Trophoblast cell (in vitro differentiated cells and primary cell): Measurements from ENCODE around the gene ZBTB20.

Experiments used
- DNase-seq, 2 donors: peaks; one replicate each; pipeline ENCODE4 v3.0.0-alpha.2; 2016
- H2AFZ ChIP-seq: 2 replicates; pipeline ENCODE4 v1.6.1; 2013; ENCODE audit warnings: low read length, moderate library complexity, mild to moderate bottlenecking; ENCODE audit not compliant: insufficient read depth, poor library complexity
- H2AK5ac ChIP-seq: 2 replicates; pipeline ENCODE4 v1.6.1; 2013; ENCODE audit warnings: mild to moderate bottlenecking, low read length
- H2BK120ac ChIP-seq: 2 replicates; pipeline ENCODE4 v1.6.1; 2013; ENCODE audit warnings: low read length, mild to moderate bottlenecking, moderate library complexity; ENCODE audit not compliant: insufficient read depth, poor library complexity
- H2BK12ac ChIP-seq: 2 replicates; pipeline ENCODE4 v1.6.1; 2013; ENCODE audit warnings: mild to moderate bottlenecking, low read length, moderate library complexity
- H2BK5ac ChIP-seq: 2 replicates; pipeline ENCODE4 v1.6.1; 2013; ENCODE audit warnings: low read length, low read depth, moderate library complexity, mild to moderate bottlenecking; ENCODE audit not compliant: poor library complexity
- H3K14ac ChIP-seq: 2 replicates; pipeline ENCODE4 v1.6.1; 2013; ENCODE audit warnings: mild to moderate bottlenecking, low read length
- H3K18ac ChIP-seq: 2 replicates; pipeline ENCODE4 v1.6.1; 2013; ENCODE audit warnings: mild to moderate bottlenecking, low read length
- H3K23ac ChIP-seq: 2 replicates; pipeline ENCODE4 v1.6.1; 2013; ENCODE audit warnings: low read length
- H3K27ac ChIP-seq: 2 replicates; pipeline ENCODE4 v1.5.1; 2013; ENCODE audit warnings: low read depth, mild to moderate bottlenecking, inconsistent platforms, low read length, moderate library complexity
- H3K27me3 ChIP-seq: 2 replicates; pipeline ENCODE4 v1.6.1; 2013; ENCODE audit warnings: inconsistent platforms, mild to moderate bottlenecking, low read length, moderate library complexity; ENCODE audit not compliant: insufficient read depth
- H3K36me3 ChIP-seq, 2 experiments: 1 replicate in 1 of 2; 2 replicates in 1 of 2; pipeline ENCODE4 v1.6.1; 2013; ENCODE audit warnings: low read length in 2 of 2, mild to moderate bottlenecking in 2 of 2, moderate library complexity in 1 of 2; ENCODE audit not compliant: insufficient read depth in 2 of 2, control insufficient read depth in 1 of 2
- H3K4ac ChIP-seq: 2 replicates; pipeline ENCODE4 v1.6.1; 2013; ENCODE audit warnings: low read depth, mild to moderate bottlenecking, low read length, moderate library complexity
- H3K4me1 ChIP-seq, 2 experiments: 1 replicate in 1 of 2; 2 replicates in 1 of 2; pipeline ENCODE4 v1.6.1; 2013; ENCODE audit warnings: low read length in 2 of 2, mild to moderate bottlenecking in 2 of 2, moderate library complexity in 1 of 2; ENCODE audit not compliant: insufficient read depth in 2 of 2, control insufficient read depth in 1 of 2
- H3K4me2 ChIP-seq: 2 replicates; pipeline ENCODE4 v1.6.1; 2013; ENCODE audit warnings: inconsistent platforms, mild to moderate bottlenecking, low read length, moderate library complexity
- H3K4me3 ChIP-seq: 2 replicates; pipeline ENCODE4 v1.5.1; 2013; ENCODE audit warnings: mild to moderate bottlenecking, low read depth, low read length, inconsistent platforms
- H3K79me1 ChIP-seq: one replicate; pipeline ENCODE4 v1.6.1; 2013; ENCODE audit warnings: low read length
- H3K79me2 ChIP-seq: 2 replicates; pipeline ENCODE4 v1.6.1; 2013; ENCODE audit warnings: low read length, mild to moderate bottlenecking; ENCODE audit not compliant: control insufficient read depth, insufficient read depth, poor library complexity
- H3K9ac ChIP-seq: 2 replicates; pipeline ENCODE4 v1.6.1; 2013; ENCODE audit warnings: mild to moderate bottlenecking, low read length
- H3K9me3 ChIP-seq: 2 replicates; pipeline ENCODE4 v1.6.1; 2013; ENCODE audit warnings: low read depth, mild to moderate bottlenecking, control low read depth, inconsistent platforms, low read length; ENCODE audit not compliant: insufficient read depth
- H4K12ac ChIP-seq: 2 replicates; pipeline ENCODE4 v1.6.1; 2013; ENCODE audit warnings: low read depth, mild to moderate bottlenecking, low read length, moderate library complexity
- H4K8ac ChIP-seq: 2 replicates; pipeline ENCODE4 v1.6.1; 2013; ENCODE audit warnings: low read depth, mild to moderate bottlenecking, low read length, moderate library complexity
- H4K91ac ChIP-seq: one replicate; pipeline ENCODE4 v1.6.1; 2013; ENCODE audit warnings: low read depth, mild to moderate bottlenecking, low read length, moderate library complexity
- WGBS: extraction: QIAGEN DNeasy Blood & Tissue Kit; methylation state at CpG from one replicate; pipeline ENCODE4 v1.1.7; 2013; ENCODE audit warnings: missing lambda C conversion rate; ENCODE audit not compliant: insufficient read length, insufficient coverage; ENCODE audit errors: extremely low coverage; 5-methylcytosine and 5-hydroxymethylcytosine counted together

Gene ZBTB20

GRCh38 chr3:114496874-114497273 lies 650.2 kb downstream of the ZBTB20 start:
- Histone ChIP-seq H2BK120ac (no peak overlapping the region), H3K4me1 (peaks cover 0 to 4% of the 10 kb centered on the region in 2 experiments), H4K8ac (no peak overlapping the region), H3K27me3 (no peaks in the 10 kb centered on the region), H2AK5ac (no peak overlapping the region), H4K12ac (no peak overlapping the region), H3K79me1 (no peaks in the 10 kb centered on the region), H3K4me2 (no peak overlapping the region), H2BK12ac (no peak overlapping the region), H3K27ac (no peak overlapping the region), H3K14ac (no peak overlapping the region), H3K9ac (no peak overlapping the region), H3K4ac (no peak overlapping the region), H2AFZ (no peak overlapping the region), H3K23ac (no peak overlapping the region), H4K91ac (no peak overlapping the region), H3K4me3 (no peak overlapping the region), H3K18ac (no peak overlapping the region), H3K79me2 (no peaks in the 10 kb centered on the region), H2BK5ac (no peak overlapping the region), H3K9me3 (no peaks in the 10 kb centered on the region), H3K36me3 (no peaks in the 10 kb centered on the region)
- peak; percentile 83 to 96 for DNase-seq
- WGBS: no CpG with 5 or more reads among the region's 2 CpGs

- no peaks in the 10 kb centered on the region for H3K79me1 ChIP-seq
- no peak overlapping the region for H3K4ac ChIP-seq
- H3K4me2 ChIP-seq: no peak overlapping the region
- H3K18ac ChIP-seq: no peak overlapping the region
- no peak overlapping the region for H3K14ac ChIP-seq
- H3K27ac ChIP-seq: no peak overlapping the region
- no peak overlapping the region for H2AFZ ChIP-seq
- H2BK120ac ChIP-seq: no peak overlapping the region
- H3K4me1 ChIP-seq: peaks cover 0 to 4% of the 10 kb centered on the region in 2 experiments
- H2BK5ac ChIP-seq: no peak overlapping the region
- DNase-seq: no peak
- H3K23ac ChIP-seq: no peak overlapping the region
- H3K9me3 ChIP-seq: no peaks in the 10 kb centered on the region
- no peak overlapping the region for H3K9ac ChIP-seq
- no peak overlapping the region for H4K12ac ChIP-seq
- no CpG with 5 or more reads among the region's 3 CpGs for WGBS
- H3K36me3 ChIP-seq: no peaks in the 10 kb centered on the region
- H3K27me3 ChIP-seq: no peaks in the 10 kb centered on the region
- H3K4me3 ChIP-seq: no peak overlapping the region
- H2BK12ac ChIP-seq: no peak overlapping the region
- H4K8ac ChIP-seq: no peak overlapping the region
- no peaks in the 10 kb centered on the region for H3K79me2 ChIP-seq
- no peak overlapping the region for H2AK5ac ChIP-seq
- H4K91ac ChIP-seq: no peak overlapping the region
Observed at GRCh38 chr3:114496466-114496865, 650.6 kb downstream of the ZBTB20 start.

GRCh38 chr3:114496021-114496434 lies 651.1 kb downstream of the ZBTB20 start:
- no peak overlapping the region for H2AK5ac ChIP-seq
- H3K27ac ChIP-seq: no peak overlapping the region
- H3K14ac ChIP-seq: peak overlapping the region; percentile 70
- no peak overlapping the region for H4K12ac ChIP-seq
- no peak overlapping the region for H2BK120ac ChIP-seq
- peak; percentile 73 to 79 for DNase-seq
- no peaks in the 10 kb centered on the region for H3K27me3 ChIP-seq
- no peak overlapping the region for H2BK5ac ChIP-seq
- no peak overlapping the region for H2BK12ac ChIP-seq
- H3K23ac ChIP-seq: no peak overlapping the region
- no peak overlapping the region for H3K4me2 ChIP-seq
- H2AFZ ChIP-seq: no peak overlapping the region
- H3K36me3 ChIP-seq: no peaks in the 10 kb centered on the region
- no peaks in the 10 kb centered on the region for H3K9me3 ChIP-seq
- no peak overlapping the region for H3K4me3 ChIP-seq
- H3K4ac ChIP-seq: no peak overlapping the region
- no CpG with 5 or more reads among the region's 1 CpG for WGBS
- no peak overlapping the region for H4K8ac ChIP-seq
- H3K18ac ChIP-seq: no peak overlapping the region
- peaks cover 0 to 4% of the 10 kb centered on the region in 2 experiments for H3K4me1 ChIP-seq
- H3K79me1 ChIP-seq: no peaks in the 10 kb centered on the region
- H3K79me2 ChIP-seq: no peaks in the 10 kb centered on the region
- H3K9ac ChIP-seq: no peak overlapping the region
- peak overlapping the region; percentile 23 for H4K91ac ChIP-seq

DNA sequence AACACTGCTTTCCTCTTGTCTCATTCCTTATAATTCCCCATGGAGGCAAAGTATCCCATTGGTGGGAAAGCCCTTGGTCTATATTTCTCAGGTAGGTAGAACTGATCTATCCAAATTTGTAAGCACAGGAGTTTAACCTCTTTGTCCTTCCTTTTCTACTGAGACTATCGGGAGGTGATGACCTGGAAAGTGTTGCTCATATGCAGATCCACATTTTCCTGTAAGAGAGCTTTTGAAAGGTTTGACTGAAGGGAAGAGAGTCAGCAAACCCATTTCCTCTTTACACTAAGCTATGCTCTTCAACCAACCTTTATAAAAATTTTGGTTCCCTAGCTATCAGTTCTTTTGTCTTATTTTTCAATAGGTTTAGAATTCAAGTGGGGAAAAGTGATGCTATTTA lies 652.6 kb downstream of the ZBTB20 start:
- H3K14ac ChIP-seq: no peak overlapping the region
- H3K27me3 ChIP-seq: no peaks in the 10 kb centered on the region
- no peak overlapping the region for H3K9ac ChIP-seq
- no peak overlapping the region for H2AK5ac ChIP-seq
- no peaks in the 10 kb centered on the region for H3K36me3 ChIP-seq
- H3K4me2 ChIP-seq: no peak overlapping the region
- no peak overlapping the region for H3K18ac ChIP-seq
- WGBS: no CpG with 5 or more reads among the region's 1 CpG
- H3K4me1 ChIP-seq: peaks cover 0 to 4% of the 10 kb centered on the region in 2 experiments
- DNase-seq: no peak
- H2BK120ac ChIP-seq: no peak overlapping the region
- no peak overlapping the region for H4K8ac ChIP-seq
- H3K23ac ChIP-seq: no peak overlapping the region
- H2BK12ac ChIP-seq: no peak overlapping the region
- no peaks in the 10 kb centered on the region for H3K79me1 ChIP-seq
- no peak overlapping the region for H4K12ac ChIP-seq
- H4K91ac ChIP-seq: no peak overlapping the region
- H2AFZ ChIP-seq: no peak overlapping the region
- no peaks in the 10 kb centered on the region for H3K9me3 ChIP-seq
- H3K4ac ChIP-seq: no peak overlapping the region
- no peak overlapping the region for H3K27ac ChIP-seq
- no peak overlapping the region for H3K4me3 ChIP-seq
- H2BK5ac ChIP-seq: no peak overlapping the region
- H3K79me2 ChIP-seq: no peaks in the 10 kb centered on the region
